ENCODE data around the gene STRIT1.

GRCh38 chr3:155303540-155304097 is 10.1 kb upstream of the STRIT1 start:
- no peak for TF ChIP-seq EZH2phosphoT487 (IDR thresholded peaks at IDR 0.05; ENCODE audit: borderline replicate concordance, low read length)
- no peak for TF ChIP-seq CTCF (conservative IDR thresholded peaks at IDR 0.05; ENCODE audit: low read depth, low read length)
- TF ChIP-seq EZH2 (IDR thresholded peaks at IDR 0.05; ENCODE audit: low read length, unreplicated experiment) = no peak
